Measurements from ENCODE around the gene CEP170B.

- TF ChIP-seq CTCF (IDR thresholded peaks at IDR 0.05) (no peak), EZH2 (IDR thresholded peaks at IDR 0.05; ENCODE audit: borderline replicate concordance, insufficient read depth, low read depth, low read length, poor library complexity, severe bottlenecking) (no peak)
Measured at GRCh38 chr14:104894331-104895206, 29.5 kb downstream of the CEP170B start.
